GM18508 (cell line): ENCODE measurements around the gene SPRYD3.
"Not testable (repeated sequence)": the region's sequence is repeated elsewhere in the genome, so short reads cannot be mapped to it uniquely, and the experiment has no call there.

Source experiments
- ATAC-seq: cut with Tn5 transposase; IDR thresholded peaks from one replicate; pipeline ENCODE4 v1.9.1; 2021; ENCODE audit warnings: moderate number of reproducible peaks; ENCODE audit not compliant: insufficient read depth, unreplicated experiment

The SPRYD3 gene

DNA sequence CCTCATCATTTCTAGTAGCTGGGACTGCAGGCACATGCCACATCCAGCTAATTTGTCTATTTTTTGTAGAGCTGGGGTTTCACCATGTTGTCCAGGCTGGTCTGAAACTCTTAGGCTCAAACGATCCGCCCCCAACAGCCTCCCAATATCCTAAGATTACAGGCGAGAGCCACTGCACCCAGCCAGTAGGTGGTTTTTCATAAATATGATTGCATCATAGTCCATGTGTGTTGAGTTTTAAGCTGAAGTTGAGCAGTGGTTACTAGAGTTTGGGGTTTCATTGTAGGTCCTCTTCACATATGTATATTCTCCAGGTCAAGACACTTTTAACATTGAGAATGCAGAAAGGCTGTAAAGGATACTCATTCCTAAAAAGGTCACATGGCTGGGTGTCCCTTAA lies 42.4 kb downstream of the SPRYD3 start:
- no peak for ATAC-seq

DNA sequence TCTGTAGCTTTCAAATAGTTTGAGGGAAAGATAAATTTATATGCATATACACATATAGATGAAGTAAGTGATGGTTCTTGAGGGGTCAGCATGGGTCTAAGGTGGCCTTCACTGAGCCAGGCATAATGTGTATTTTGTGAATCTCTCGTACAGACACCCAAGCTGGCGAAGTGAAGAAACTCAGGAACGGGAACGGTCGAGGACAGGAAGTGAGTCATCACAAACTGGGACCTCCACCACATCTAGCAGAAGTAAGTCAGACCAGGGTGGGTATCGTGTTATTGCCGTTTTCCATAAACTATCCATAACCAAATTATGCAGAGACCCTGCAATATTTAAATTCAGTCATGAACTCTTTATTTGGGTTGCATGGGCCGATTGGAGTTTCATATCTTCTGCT lies 44.7 kb downstream of the SPRYD3 start:
- no peak for ATAC-seq

DNA sequence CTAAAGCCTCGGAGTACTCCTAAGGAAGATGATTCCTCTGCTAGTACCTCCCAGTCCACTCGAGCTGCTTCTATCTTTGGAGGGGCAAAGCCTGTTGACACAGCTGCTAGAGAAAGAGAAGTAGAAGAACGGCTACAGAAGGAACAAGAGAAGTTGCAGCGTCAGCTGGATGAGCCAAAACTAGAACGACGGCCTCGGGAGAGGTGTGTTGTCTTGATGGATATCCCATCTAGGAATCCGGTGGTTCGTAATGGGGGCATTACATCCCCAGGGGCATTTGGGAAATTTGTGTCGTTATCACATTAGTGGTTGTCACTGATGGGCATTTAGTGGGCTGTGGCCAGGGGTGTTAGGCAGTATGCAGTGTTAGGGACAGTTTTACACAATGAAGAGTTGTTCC lies 45.4 kb downstream of the SPRYD3 start:
- not testable (repeated sequence) for ATAC-seq

DNA sequence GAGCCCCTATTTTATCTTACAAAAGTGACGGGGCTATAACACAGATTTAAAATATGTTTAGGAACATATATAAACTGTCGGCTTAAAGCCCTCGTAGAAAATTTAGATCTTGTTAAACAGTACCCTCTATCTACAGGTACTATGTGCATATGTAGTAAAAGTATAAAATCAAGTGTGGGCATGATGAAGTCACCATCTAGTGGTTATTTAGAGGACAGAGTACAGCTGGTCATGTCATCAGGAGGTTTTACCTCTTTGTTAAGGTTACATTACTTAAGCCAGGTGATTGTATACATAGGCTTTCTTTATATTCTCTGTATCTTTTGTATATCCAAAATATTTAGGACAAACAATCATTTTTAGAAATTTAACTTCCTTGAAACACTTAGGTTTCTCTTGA lies 47.6 kb downstream of the SPRYD3 start:
- ATAC-seq: no peak

DNA sequence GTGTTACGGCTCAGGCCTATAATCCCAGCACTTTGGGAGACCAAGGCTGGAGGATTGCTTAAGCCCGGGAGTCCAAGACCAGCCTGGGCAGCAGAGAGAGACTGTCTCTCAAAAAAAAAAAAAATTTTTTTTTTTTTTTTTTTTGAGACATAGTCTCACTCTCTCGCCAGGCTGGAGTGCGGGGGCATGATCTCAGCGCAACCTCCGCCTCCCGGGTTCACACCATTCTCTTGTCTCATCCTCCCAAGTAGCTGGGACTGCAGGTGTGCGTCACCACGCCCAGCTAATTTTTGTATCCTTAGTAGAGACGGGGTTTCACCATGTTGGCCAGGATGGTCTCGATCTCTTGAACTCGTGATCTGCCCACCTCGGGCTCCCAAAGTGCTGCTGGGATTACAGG lies 52.2 kb downstream of the SPRYD3 start:
- not testable (repeated sequence) for ATAC-seq

DNA sequence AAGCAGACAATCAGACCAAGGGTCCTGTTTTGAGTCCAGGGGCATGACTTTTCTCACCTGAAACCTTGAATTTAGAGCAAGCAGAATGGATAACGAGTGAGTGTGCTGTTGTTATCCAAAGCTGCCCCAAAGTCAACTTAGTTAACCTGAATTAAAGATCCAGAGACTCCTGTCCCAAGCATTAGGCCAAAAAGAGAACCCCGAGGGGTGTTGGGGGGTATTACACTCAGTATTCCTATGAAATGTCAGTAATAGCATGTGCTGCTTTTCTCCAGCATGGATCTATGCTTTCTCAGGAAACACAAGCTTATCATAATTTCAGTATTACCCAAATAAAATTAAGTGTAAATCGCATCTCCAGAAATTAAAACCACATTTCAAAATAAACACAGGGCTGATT lies 53.9 kb downstream of the SPRYD3 start:
- no peak for ATAC-seq

DNA sequence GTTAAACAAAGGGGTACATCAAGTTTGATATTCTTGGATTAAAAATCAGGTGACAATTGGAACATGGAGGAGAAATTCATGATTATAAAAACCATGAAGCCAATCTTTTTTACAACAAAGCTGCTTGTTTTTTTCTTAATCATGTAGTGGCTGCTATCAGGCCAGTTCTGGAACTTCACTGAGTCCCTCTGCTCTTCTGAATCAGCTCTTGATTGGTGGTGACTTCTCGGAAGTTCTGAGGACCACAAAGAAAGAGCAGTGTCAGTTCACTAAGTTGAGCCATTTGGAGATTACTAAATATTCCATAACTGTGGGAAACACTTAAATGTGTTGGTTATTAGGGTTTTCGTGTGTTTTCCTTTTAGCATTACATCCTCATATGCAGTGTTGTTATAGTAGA lies 64.5 kb downstream of the SPRYD3 start:
- no peak for ATAC-seq
